ENCODE data around the gene COG7. TPM values are rescaled to one million over a fixed set of nuclear protein-coding genes. Genes with fewer than 3 reads are reported as not detected.

COG7 gene
- total RNA-seq, 1 experiment from 2014 or later = 13.5 TPM

DNA sequence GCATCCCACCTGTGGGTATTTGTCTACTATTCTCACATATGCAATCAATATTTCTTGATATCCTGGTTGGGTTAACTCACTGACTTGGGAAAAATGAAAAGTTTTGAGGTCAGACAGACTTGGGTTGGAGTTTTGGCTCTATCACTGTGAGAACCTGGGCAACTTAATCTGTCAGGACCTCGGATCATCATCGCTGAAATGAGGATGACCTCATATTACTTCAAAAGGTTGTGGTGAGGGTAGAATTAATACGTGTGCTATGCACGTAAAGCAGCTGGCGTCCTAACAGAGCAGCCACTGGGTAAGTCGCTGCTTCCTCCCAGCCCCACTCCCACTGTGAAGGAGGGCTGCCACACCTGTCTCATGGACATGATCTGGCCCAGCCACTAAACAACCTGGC, 57.3 kb downstream of the COG7 start:
- 0 out of 2 replicates have a peak, but pooled peaks cover 3% of the 10 kb centered on the region for H3K36me3 ChIP-seq (ENCODE audit: low read depth, low read length)
- no peak for TF ChIP-seq EZH2phosphoT487 (IDR thresholded peaks at IDR 0.05; ENCODE audit: borderline replicate concordance, low read length)
- TF ChIP-seq, protein P1, sequence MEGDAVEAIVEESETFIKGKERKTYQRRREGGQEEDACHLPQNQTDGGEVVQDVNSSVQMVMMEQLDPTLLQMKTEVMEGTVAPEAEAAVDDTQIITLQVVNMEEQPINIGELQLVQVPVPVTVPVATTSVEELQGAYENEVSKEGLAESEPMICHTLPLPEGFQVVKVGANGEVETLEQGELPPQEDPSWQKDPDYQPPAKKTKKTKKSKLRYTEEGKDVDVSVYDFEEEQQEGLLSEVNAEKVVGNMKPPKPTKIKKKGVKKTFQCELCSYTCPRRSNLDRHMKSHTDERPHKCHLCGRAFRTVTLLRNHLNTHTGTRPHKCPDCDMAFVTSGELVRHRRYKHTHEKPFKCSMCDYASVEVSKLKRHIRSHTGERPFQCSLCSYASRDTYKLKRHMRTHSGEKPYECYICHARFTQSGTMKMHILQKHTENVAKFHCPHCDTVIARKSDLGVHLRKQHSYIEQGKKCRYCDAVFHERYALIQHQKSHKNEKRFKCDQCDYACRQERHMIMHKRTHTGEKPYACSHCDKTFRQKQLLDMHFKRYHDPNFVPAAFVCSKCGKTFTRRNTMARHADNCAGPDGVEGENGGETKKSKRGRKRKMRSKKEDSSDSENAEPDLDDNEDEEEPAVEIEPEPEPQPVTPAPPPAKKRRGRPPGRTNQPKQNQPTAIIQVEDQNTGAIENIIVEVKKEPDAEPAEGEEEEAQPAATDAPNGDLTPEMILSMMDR (conservative IDR thresholded peaks at IDR 0.05; ENCODE audit: low read depth, low read length) = no peak
- no peak for TF ChIP-seq EZH2 (IDR thresholded peaks at IDR 0.05; ENCODE audit: low read length, unreplicated experiment)
- POLR2A ChIA-PET (ENCODE audit: unreplicated experiment) = no interaction called here
- no peaks in the 10 kb centered on the region for H3K79me2 ChIP-seq (ENCODE audit: low read length)
- DNase-seq = no peak
- no peaks in the 10 kb centered on the region for H3K9me3 ChIP-seq (ENCODE audit: low read length)
- no peaks in the 10 kb centered on the region for H3K9me2 ChIP-seq (replicated peaks; ENCODE audit: low read length)
- ATAC-seq = no peak
- H3K4me2 ChIP-seq (ENCODE audit: low read length) = no peak overlapping the region
- H3K4me3 ChIP-seq (ENCODE audit: low read length) = no peak overlapping the region
- peaks cover 27% of the 10 kb centered on the region for H3K4me1 ChIP-seq (ENCODE audit: insufficient read depth, low read length)
- no peak overlapping the region for H3K9ac ChIP-seq (ENCODE audit: low read length)
- no TSS peak for BruUV-seq (replicated peaks)
- no peak overlapping the region for H2AFZ ChIP-seq (ENCODE audit: low read length)
- H3K27me3 ChIP-seq (ENCODE audit: low read length) = no peaks in the 10 kb centered on the region
- CTCF ChIA-PET = no interaction called here
- no peaks in the 10 kb centered on the region for H4K20me1 ChIP-seq (ENCODE audit: low read length)
- intact Hi-C loops (cut with micrococcal nuclease) = no loop called here
- H3F3A ChIP-seq (ENCODE audit: low read length, unreplicated experiment) = no peaks in the 10 kb centered on the region
- H3K27ac ChIP-seq (ENCODE audit: low read length) = no peak overlapping the region

DNA sequence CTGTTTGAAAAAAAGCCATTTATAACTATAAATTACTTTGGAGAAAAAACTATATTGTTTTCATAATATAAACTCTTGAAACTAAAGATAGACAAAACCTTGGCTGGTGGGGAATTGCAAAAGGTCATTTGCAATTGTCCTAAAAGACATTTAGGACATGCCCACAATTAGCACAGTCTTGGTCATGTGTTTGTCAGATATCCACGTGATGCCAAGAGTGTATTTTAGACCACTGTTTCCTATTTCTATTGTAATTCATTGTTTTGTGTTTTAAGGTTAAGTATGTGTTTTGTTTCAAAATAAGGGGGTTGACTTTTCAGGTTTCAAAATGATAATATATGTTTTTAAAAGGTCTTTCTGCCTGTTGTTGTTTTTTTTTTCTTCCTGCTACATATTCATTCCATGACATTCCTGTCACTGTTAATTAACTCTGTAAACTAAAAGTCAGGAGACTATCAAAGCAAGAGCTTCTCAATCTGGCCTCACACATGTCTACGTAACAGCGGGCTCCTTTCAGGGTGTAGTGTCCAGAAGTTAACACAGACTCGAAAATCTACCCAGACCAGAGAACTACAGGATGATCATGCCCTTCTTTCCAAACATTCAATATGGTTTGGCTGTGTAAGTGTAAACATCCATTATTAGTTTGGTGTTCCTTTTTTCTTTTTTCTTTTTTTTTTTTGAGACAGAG, 58.7 kb downstream of the COG7 start:
- CTCF ChIA-PET = no interaction called here
- intact Hi-C loops (cut with micrococcal nuclease) = no loop called here

DNA sequence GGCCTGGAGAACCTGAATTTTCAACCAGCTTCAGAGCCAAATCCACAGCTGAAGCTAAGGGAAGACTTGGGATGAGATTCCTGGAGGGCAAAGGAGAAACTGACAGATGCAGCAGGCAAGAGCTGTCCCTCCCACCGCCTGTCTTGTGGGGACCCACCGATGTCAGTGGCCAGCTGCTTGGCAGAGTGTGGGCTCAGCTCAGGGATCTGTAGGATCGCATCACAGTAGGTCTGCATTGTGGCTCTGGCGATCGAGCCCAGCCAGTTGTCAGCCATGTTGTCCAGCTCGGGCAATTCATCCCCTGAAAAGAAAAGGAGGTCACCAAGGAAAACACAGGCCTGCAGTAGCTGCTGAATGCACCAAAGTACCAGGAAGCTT, 60.8 kb downstream of the COG7 start:
- no TSS peak for BruUV-seq (replicated peaks)
- TF ChIP-seq EZH2phosphoT487 (IDR thresholded peaks at IDR 0.05; ENCODE audit: borderline replicate concordance, low read length) (no peak), EZH2 (IDR thresholded peaks at IDR 0.05; ENCODE audit: low read length, unreplicated experiment) (no peak)
- TF ChIP-seq, protein P1 (conservative IDR thresholded peaks at IDR 0.05; ENCODE audit: low read depth, low read length) = no peak
- H3K27me3 ChIP-seq (ENCODE audit: low read length) = no peaks in the 10 kb centered on the region
- no peak overlapping the region for H3K4me2 ChIP-seq (ENCODE audit: low read length)
- no peaks in the 10 kb centered on the region for H4K20me1 ChIP-seq (ENCODE audit: low read length)
- intact Hi-C loops (cut with micrococcal nuclease) = no loop called here
- no peak overlapping the region for H2AFZ ChIP-seq (ENCODE audit: low read length)
- H3K79me2 ChIP-seq (ENCODE audit: low read length) = no peaks in the 10 kb centered on the region
- H3F3A ChIP-seq (ENCODE audit: low read length, unreplicated experiment) = no peaks in the 10 kb centered on the region
- H3K4me3 ChIP-seq (ENCODE audit: low read length) = no peak overlapping the region
- no peak overlapping the region for H3K9ac ChIP-seq (ENCODE audit: low read length)
- ChIA-PET CTCF (no interaction called here), POLR2A (ENCODE audit: unreplicated experiment) (no interaction called here)
- no peaks in the 10 kb centered on the region for H3K9me3 ChIP-seq (ENCODE audit: low read length)
- no peak overlapping the region for H3K27ac ChIP-seq (ENCODE audit: low read length)
- ATAC-seq (no peak), DNase-seq (no peak)
- H3K9me2 ChIP-seq (replicated peaks; ENCODE audit: low read length) = no peaks in the 10 kb centered on the region
- no peaks in the 10 kb centered on the region; the same call in 1 of the 2 replicates for H3K36me3 ChIP-seq (ENCODE audit: low read depth, low read length)
- peaks cover 33% of the 10 kb centered on the region for H3K4me1 ChIP-seq (ENCODE audit: insufficient read depth, low read length)

More for the DNA sequence above, 58.7 kb downstream of the COG7 start:
- Histone ChIP-seq H4K20me1 (ENCODE audit: low read length) (no peaks in the 10 kb centered on the region), H3F3A (ENCODE audit: low read length, unreplicated experiment) (no peaks in the 10 kb centered on the region), H3K27ac (ENCODE audit: low read length) (no peak overlapping the region), H3K9me3 (ENCODE audit: low read length) (no peaks in the 10 kb centered on the region), H3K4me3 (ENCODE audit: low read length) (no peak overlapping the region), H3K36me3 (ENCODE audit: low read depth, low read length) (0 out of 2 replicates have a peak, but pooled peaks cover 3% of the 10 kb centered on the region), H3K9ac (ENCODE audit: low read length) (no peak overlapping the region), H3K9me2 (replicated peaks; ENCODE audit: low read length) (no peaks in the 10 kb centered on the region), H3K27me3 (ENCODE audit: low read length) (no peaks in the 10 kb centered on the region), H3K79me2 (ENCODE audit: low read length) (no peaks in the 10 kb centered on the region), H3K4me2 (ENCODE audit: low read length) (no peak overlapping the region), H3K4me1 (ENCODE audit: insufficient read depth, low read length) (peaks cover 33% of the 10 kb centered on the region), H2AFZ (ENCODE audit: low read length) (no peak overlapping the region)
- no TSS peak for BruUV-seq (replicated peaks)
- ATAC-seq (no peak), DNase-seq (no peak)
- POLR2A ChIA-PET (ENCODE audit: unreplicated experiment) = no interaction called here
- TF ChIP-seq, protein P1 (conservative IDR thresholded peaks at IDR 0.05; ENCODE audit: low read depth, low read length) = no peak
- TF ChIP-seq EZH2phosphoT487 (IDR thresholded peaks at IDR 0.05; ENCODE audit: borderline replicate concordance, low read length) = no peak
- TF ChIP-seq EZH2 (IDR thresholded peaks at IDR 0.05; ENCODE audit: low read length, unreplicated experiment) = no peak
